HG03175 (cell line): Measurements from ENCODE around the gene CCBE1.
A peak's percentile ranks its signal among the peaks of the same experiment; 100 is the strongest.
"Not testable (repeated sequence)": the region's sequence is repeated elsewhere in the genome, so short reads cannot be mapped to it uniquely, and the experiment has no call there.

ENCODE experiments used
- ATAC-seq: cut with Tn5 transposase; IDR thresholded peaks from one replicate; pipeline ENCODE4 v1.9.1; 2021; ENCODE audit warnings: mild to moderate bottlenecking, moderate library complexity; ENCODE audit not compliant: unreplicated experiment

CCBE1 gene

GRCh38 chr18:59715966-59716369 lies 18.7 kb upstream of the CCBE1 start:
- ATAC-seq: no peak

GRCh38 chr18:59715445-59715844 lies 18.2 kb upstream of the CCBE1 start:
- ATAC-seq: no peak

GRCh38 chr18:59714096-59714495 lies 16.9 kb upstream of the CCBE1 start:
- ATAC-seq: not testable (repeated sequence)

GRCh38 chr18:59712311-59712710 lies 15.1 kb upstream of the CCBE1 start:
- ATAC-seq: no peak

GRCh38 chr18:59708988-59709387 lies 11.8 kb upstream of the CCBE1 start:
- ATAC-seq: no peak

- no peak for ATAC-seq
These were observed 10.1 kb upstream of the CCBE1 start for GRCh38 chr18:59707306-59707705.

- no peak for ATAC-seq
These were observed 9.3 kb upstream of the CCBE1 start for GRCh38 chr18:59706499-59706898.

- no peak for ATAC-seq
These were observed 7.9 kb upstream of the CCBE1 start for GRCh38 chr18:59705145-59705544.

- no peak for ATAC-seq
These were observed 6.9 kb upstream of the CCBE1 start for GRCh38 chr18:59704146-59704545.

- no peak for ATAC-seq
These were observed 4.0 kb upstream of the CCBE1 start for GRCh38 chr18:59701272-59701671.

- no peak for ATAC-seq
These were observed 3.3 kb upstream of the CCBE1 start for GRCh38 chr18:59700535-59700967.

- no peak for ATAC-seq
These were observed 2.7 kb upstream of the CCBE1 start for GRCh38 chr18:59699750-59700534.

GRCh38 chr18:59699061-59699460 lies 1.8 kb upstream of the CCBE1 start:
- ATAC-seq: no peak

- peak; percentile 38 for ATAC-seq
These were observed 650 bp downstream of the CCBE1 start for GRCh38 chr18:59696311-59697235.

- no peak for ATAC-seq
These were observed 1.7 kb downstream of the CCBE1 start for GRCh38 chr18:59695551-59695950.

- ATAC-seq: no peak
These were observed 2.4 kb downstream of the CCBE1 start for GRCh38 chr18:59694824-59695223.

GRCh38 chr18:59691996-59692395 lies 5.2 kb downstream of the CCBE1 start:
- ATAC-seq: no peak

GRCh38 chr18:59690996-59691395 lies 6.2 kb downstream of the CCBE1 start:
- no peak for ATAC-seq

GRCh38 chr18:59690186-59690982 lies 6.8 kb downstream of the CCBE1 start:
- no peak for ATAC-seq

- ATAC-seq: no peak
These were observed 7.5 kb downstream of the CCBE1 start for GRCh38 chr18:59689756-59690155.

GRCh38 chr18:59686260-59686659 lies 11.0 kb downstream of the CCBE1 start:
- no peak for ATAC-seq
